ENCODE data around the gene APCDD1L.

GRCh38 chr20:58433029-58433647 lies 82.1 kb downstream of the APCDD1L start:
- no peak for TF ChIP-seq CTCF (IDR thresholded peaks at IDR 0.05; ENCODE audit: insufficient read depth, low read depth, low read length)
- TF ChIP-seq EZH2 (IDR thresholded peaks at IDR 0.05; ENCODE audit: insufficient read depth, low read length): no peak
